K562 (cell line): ENCODE data around the gene CHAD.

Source experiments
- AFF4 ChIP-seq: sonication (generic); formaldehyde crosslinking; IDR thresholded peaks from 2 replicates; pipeline ENCODE4 v1.8.0; 2023; ENCODE audit warnings: mild to moderate bottlenecking, missing genetic modification reagents
- SIX5 ChIP-seq, 2 experiments: IDR thresholded peaks; 2 replicates each; pipeline ENCODE4 v1.6.1; 2011; ENCODE audit warnings: low read length in 2 of 2, borderline replicate concordance in 1 of 2, low read depth in 1 of 2, mild to moderate bottlenecking in 1 of 2, moderate library complexity in 1 of 2; ENCODE audit not compliant: insufficient read depth in 1 of 2
- YY1 ChIP-seq, 3 experiments: IDR thresholded peaks; 2 replicates each; pipeline ENCODE4 v1.6.1; 2011; ENCODE audit warnings: low read length in 2 of 3, mild to moderate bottlenecking in 2 of 3, moderate library complexity in 2 of 3, borderline replicate concordance in 1 of 3, control low read depth in 1 of 3, low read depth in 1 of 3; ENCODE audit not compliant: insufficient read depth in 3 of 3, insufficient replicate concordance in 2 of 3, control insufficient read depth in 1 of 3, insufficient read length in 1 of 3; ENCODE audit errors: extremely low read depth in 1 of 3
- ZBTB1 ChIP-seq: sonication (generic); formaldehyde crosslinking; IDR thresholded peaks from 2 replicates; pipeline ENCODE4 v1.8.1; 2023; ENCODE audit warnings: missing genetic modification reagents, low read depth, mild to moderate bottlenecking, borderline replicate concordance
- ZFP30 ChIP-seq: fragments of 250-450 bp; sonication (Bioruptor Pico); IDR thresholded peaks from 2 replicates; pipeline ENCODE4 v1.8.0; 2022; ENCODE audit warnings: moderate library complexity, mild to moderate bottlenecking, inconsistent platforms, borderline replicate concordance
- ZNF318 ChIP-seq, 2 experiments: fragments of 450-650 bp; IDR thresholded peaks; 2 replicates each; pipeline ENCODE4 v1.6.1; 2016; ENCODE audit warnings: mild to moderate bottlenecking in 2 of 2, borderline replicate concordance in 1 of 2, low read depth in 1 of 2, moderate library complexity in 1 of 2
- TF ChIP-seq, protein P1 (sequence below), 3 experiments: IDR thresholded peaks in 2 of 3; conservative IDR thresholded peaks in 1 of 3; 2 replicates each; pipeline ENCODE4 v1.5.1; 2011 to 2012; ENCODE audit warnings: low read length in 3 of 3, mild to moderate bottlenecking in 3 of 3, control low read depth in 2 of 3, improper control_type of control experiment in 1 of 3, inconsistent platforms in 1 of 3, low read depth in 1 of 3, mixed read lengths in 1 of 3, moderate library complexity in 1 of 3; ENCODE audit not compliant: insufficient read depth in 2 of 3

DNA sequence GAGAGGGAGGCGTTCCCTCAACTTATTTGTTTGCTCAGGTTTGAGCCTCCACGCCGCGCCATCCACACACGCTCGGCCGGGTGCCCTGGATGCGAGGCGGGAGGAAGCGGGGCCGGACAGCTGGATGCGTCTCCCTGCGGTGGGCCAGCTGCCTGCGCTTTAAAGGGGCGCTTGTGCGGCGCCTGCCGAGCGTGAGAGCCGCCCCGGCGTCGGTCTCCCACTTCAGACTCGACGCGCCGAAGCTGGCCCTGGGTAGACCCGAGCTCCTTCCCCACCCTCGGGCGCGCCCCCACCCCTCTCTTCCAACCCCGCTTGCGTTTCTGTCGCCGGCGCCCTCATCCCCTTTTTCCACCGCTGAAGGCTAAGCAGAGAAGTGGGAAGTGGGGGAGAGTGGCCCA lies 527 bp upstream of the CHAD start:
- TF ChIP-seq, protein P1, sequence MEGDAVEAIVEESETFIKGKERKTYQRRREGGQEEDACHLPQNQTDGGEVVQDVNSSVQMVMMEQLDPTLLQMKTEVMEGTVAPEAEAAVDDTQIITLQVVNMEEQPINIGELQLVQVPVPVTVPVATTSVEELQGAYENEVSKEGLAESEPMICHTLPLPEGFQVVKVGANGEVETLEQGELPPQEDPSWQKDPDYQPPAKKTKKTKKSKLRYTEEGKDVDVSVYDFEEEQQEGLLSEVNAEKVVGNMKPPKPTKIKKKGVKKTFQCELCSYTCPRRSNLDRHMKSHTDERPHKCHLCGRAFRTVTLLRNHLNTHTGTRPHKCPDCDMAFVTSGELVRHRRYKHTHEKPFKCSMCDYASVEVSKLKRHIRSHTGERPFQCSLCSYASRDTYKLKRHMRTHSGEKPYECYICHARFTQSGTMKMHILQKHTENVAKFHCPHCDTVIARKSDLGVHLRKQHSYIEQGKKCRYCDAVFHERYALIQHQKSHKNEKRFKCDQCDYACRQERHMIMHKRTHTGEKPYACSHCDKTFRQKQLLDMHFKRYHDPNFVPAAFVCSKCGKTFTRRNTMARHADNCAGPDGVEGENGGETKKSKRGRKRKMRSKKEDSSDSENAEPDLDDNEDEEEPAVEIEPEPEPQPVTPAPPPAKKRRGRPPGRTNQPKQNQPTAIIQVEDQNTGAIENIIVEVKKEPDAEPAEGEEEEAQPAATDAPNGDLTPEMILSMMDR (IDR thresholded peaks at IDR 0.05 in 2 of 3, conservative IDR thresholded peaks at IDR 0.05 in 1 of 3; ENCODE audit: insufficient read depth in 2 of 3, low read depth in 1 of 3, low read length in 3 of 3): no peak
- TF ChIP-seq ZNF318 (IDR thresholded peaks at IDR 0.05; ENCODE audit: borderline replicate concordance in 1 of 2, low read depth in 1 of 2): no peak
- TF ChIP-seq YY1 (IDR thresholded peaks at IDR 0.05; ENCODE audit: borderline replicate concordance in 1 of 3, control insufficient read depth in 1 of 3, extremely low read depth in 1 of 3, insufficient read depth in 3 of 3, insufficient read length in 1 of 3, insufficient replicate concordance in 2 of 3, low read depth in 1 of 3, low read length in 2 of 3): no peak
- no peak for TF ChIP-seq ZBTB1 (CRISPR knock-in tag)
- no peak for TF ChIP-seq SIX5 (IDR thresholded peaks at IDR 0.05; ENCODE audit: borderline replicate concordance in 1 of 2, insufficient read depth in 1 of 2, low read depth in 1 of 2, low read length in 2 of 2)
- no peak for TF ChIP-seq ZFP30 (CRISPR knock-in tag)
- TF ChIP-seq AFF4 (CRISPR knock-in tag): no peak
